HFF-Myc (cell line): ENCODE results near the gene UCHL5.

Experiments
- DNase-seq: peaks from one replicate; pipeline ENCODE4 v3.0.0-alpha.2; 2011; ENCODE audit warnings: low read depth; ENCODE audit errors: extremely low read depth
- H3K4me3 ChIP-seq: replicated peaks from 2 replicates; pipeline ENCODE4 v1.5.1; 2011; ENCODE audit warnings: low read depth, mild to moderate bottlenecking, control low read depth, low read length
- TF ChIP-seq, protein P1 (sequence below): IDR thresholded peaks from 2 replicates; pipeline ENCODE4 v1.5.1; 2012; ENCODE audit warnings: mild to moderate bottlenecking, low read depth, low read length, control low read depth; ENCODE audit errors: missing control alignments

UCHL5 gene

DNA sequence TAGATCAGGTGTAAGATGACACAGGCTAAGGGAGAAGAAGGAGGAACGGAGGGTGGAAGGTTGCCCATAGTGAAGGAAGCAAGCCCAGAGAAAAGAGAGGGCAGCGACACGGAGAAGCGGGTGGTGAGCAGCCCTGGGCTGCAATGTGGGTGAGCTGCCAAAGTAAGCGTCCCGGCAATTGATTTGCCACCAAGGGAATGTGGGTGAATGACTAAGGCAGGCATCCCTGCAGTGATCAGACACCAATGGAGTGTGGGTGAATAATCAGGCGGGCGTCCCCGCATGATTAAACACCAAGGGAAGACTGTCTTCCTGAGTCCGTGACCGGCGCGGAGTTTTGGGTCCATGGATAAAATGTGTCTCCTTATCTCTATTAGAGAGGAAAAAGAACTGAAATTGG lies 79.6 kb downstream of the UCHL5 start:
- TF ChIP-seq, protein P1, sequence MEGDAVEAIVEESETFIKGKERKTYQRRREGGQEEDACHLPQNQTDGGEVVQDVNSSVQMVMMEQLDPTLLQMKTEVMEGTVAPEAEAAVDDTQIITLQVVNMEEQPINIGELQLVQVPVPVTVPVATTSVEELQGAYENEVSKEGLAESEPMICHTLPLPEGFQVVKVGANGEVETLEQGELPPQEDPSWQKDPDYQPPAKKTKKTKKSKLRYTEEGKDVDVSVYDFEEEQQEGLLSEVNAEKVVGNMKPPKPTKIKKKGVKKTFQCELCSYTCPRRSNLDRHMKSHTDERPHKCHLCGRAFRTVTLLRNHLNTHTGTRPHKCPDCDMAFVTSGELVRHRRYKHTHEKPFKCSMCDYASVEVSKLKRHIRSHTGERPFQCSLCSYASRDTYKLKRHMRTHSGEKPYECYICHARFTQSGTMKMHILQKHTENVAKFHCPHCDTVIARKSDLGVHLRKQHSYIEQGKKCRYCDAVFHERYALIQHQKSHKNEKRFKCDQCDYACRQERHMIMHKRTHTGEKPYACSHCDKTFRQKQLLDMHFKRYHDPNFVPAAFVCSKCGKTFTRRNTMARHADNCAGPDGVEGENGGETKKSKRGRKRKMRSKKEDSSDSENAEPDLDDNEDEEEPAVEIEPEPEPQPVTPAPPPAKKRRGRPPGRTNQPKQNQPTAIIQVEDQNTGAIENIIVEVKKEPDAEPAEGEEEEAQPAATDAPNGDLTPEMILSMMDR = no peak
- H3K4me3 ChIP-seq = no peak overlapping the region
- DNase-seq = no peak

DNA sequence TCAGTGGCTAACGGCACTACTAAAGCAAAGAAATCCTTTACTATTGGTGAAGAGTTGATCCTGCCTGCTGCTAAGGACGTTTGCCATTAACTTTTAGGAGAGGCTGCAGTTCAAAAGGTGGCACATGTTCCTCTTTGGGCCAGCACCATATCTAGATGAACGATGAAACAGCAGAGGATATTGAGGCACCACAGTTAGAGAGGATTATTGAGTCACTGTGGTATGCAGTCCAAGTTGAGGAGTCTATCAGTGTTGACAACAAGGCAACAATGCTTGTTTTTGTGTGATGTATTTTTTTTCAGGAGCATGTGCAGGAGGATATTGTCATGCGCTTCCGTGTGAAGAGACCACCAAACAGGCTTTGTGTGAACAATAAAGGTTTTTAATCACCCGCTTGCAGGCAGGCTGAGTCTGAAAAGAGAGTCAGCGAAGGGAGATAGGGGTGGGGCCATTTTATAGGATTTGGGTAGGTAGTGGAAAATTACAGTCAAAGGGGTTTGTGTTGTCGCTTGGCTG lies 80.9 kb downstream of the UCHL5 start:
- TF ChIP-seq, protein P1 = no peak

DNA sequence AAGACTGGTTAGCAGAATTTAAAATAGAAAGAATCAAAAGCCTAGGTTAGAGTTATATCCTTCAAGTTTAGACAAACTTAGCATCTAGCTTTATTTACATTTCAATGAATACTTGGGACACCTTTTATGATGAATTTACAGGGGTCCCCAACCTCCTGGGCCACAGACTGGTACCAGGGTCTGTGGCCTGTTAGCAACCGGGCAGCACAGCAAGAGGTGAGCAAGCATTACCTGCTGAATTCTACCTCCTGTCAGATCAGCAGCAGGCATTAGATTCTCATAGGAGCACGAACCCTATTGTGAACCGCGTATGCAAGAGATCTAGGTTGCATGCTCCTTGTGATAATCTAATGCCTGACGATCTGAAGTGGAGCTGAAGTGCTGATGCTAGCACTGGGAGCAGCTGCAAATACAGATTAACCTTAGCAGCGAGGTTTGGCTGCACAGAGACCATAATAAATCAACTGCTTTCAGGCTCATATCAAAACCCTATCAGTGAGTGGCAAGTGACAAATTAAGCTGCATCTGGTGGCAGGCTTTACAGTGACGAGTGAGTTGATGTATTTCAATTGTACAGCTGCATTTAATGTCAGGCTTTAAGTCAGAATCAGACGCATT lies 82.0 kb downstream of the UCHL5 start:
- no peak for DNase-seq
- TF ChIP-seq, protein P1 = no peak
- H3K4me3 ChIP-seq = no peak overlapping the region

More for the DNA sequence above, 80.9 kb downstream of the UCHL5 start:
- no peak overlapping the region for H3K4me3 ChIP-seq
- DNase-seq = no peak

DNA sequence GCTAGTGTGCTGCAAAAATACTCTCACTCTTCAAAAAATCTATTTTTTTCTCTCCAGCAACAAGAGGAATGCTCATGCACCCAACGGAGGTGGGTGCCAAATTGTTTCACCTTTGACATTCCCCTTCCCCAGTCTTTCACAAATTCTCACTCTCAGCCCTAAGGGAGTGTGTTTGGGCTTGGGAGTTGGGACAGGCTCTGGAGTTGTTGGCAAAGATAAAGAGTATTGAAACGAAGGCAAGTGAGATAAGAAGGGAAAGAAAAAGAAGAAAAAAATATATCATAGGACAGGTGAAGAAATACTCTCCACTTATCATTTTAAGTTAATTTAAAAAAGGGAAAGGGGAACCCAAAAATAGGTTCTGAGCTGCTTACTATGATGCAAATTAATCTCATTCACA lies 82.6 kb downstream of the UCHL5 start:
- DNase-seq = no peak
- TF ChIP-seq, protein P1 = no peak
- H3K4me3 ChIP-seq = no peak overlapping the region

DNA sequence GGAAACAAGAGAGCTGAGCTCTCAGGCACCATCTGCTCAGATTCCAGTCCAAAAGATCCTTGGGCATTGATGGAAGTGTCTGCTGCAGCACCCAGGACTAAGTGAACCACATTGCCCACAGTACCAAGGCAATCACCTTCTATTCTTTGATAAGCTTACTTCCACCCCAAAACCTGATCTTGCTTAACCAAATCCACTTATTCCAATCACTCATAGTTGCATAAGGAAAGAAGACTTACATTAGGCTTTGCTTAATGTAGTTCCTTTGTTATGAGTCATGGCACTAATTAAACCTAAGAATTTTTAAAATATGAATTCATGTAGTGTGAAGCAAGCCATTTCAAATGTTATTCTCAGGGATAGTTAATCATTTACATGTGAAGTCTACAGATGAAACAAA lies 84.5 kb downstream of the UCHL5 start:
- DNase-seq = no peak
- TF ChIP-seq, protein P1 = no peak
- H3K4me3 ChIP-seq = no peak overlapping the region

DNA sequence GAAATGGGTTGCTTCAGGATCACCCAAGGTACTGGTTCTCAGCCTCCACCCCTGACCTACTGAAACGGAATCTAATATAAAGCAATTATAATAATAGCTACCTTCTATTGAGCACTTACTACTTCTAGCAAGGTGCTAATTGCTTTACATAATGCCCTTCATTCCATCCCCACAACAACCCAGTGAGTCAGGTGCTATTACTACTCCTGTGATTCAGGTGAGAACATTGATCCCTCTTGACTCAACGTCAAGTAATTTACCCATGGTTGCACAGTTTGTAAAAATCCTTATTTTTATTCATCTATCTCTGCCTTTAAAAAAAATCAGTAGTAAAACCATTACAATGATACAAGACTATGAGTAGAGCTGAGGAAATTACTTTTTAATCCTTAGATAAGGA lies 85.2 kb downstream of the UCHL5 start:
- no peak for DNase-seq
- TF ChIP-seq, protein P1 = no peak
- no peak overlapping the region for H3K4me3 ChIP-seq

DNA sequence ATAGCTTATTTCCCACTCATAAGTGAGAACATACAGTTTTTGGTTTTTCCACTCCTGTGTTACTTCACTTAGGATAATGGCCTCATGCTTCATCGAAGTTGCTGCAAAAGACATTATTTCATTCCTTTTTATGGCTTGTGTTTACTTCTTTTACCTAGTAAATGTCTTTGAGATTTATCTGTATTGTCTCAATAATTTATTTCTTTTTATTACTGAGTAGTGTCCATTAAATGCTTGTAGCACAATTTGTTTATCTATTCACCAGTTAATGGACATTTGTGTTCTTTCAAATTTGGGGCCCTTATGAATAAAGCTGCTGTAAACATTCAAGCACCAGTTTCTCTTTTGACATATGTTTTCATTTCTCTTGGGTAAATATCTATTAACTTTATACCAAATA lies 86.0 kb downstream of the UCHL5 start:
- H3K4me3 ChIP-seq = no peak overlapping the region
- TF ChIP-seq, protein P1 = no peak
- DNase-seq = peak; percentile 25
